ENCODE measurements around the gene NFATC3.

NFATC3 gene

GRCh38 chr16:68227850-68228553, 142.8 kb downstream of the NFATC3 start:
- no peaks in the 10 kb centered on the region for H3K27me3 ChIP-seq (ENCODE audit: low read depth, low read length)
- H3K4me3 ChIP-seq (ENCODE audit: low read depth in 1 of 2, low read length in 2 of 2) = no peak overlapping the region
- no peak overlapping the region for H3K27ac ChIP-seq (ENCODE audit: low read length)
- H3K4me1 ChIP-seq (ENCODE audit: control insufficient read depth in 1 of 2, insufficient read depth in 2 of 2, low read length in 2 of 2) = peaks cover 0 to 11% of the 10 kb centered on the region in 2 donors
- peaks cover 5 to 12% of the 10 kb centered on the region in 2 donors for H3K36me3 ChIP-seq (ENCODE audit: control insufficient read depth in 1 of 2, insufficient read depth in 2 of 2, low read length in 2 of 2)
- H3K9me3 ChIP-seq (ENCODE audit: control insufficient read depth in 1 of 2, low read length in 2 of 2) = no peaks in the 10 kb centered on the region

- Histone ChIP-seq H3K4me1 (ENCODE audit: control insufficient read depth in 1 of 2, insufficient read depth in 2 of 2, low read length in 2 of 2) (peaks cover 0 to 11% of the 10 kb centered on the region in 2 donors), H3K9me3 (ENCODE audit: control insufficient read depth in 1 of 2, low read length in 2 of 2) (no peaks in the 10 kb centered on the region), H3K27ac (ENCODE audit: low read length) (no peak overlapping the region), H3K4me3 (ENCODE audit: low read depth in 1 of 2, low read length in 2 of 2) (no peak overlapping the region), H3K36me3 (ENCODE audit: control insufficient read depth in 1 of 2, insufficient read depth in 2 of 2, low read length in 2 of 2) (peaks cover 5 to 12% of the 10 kb centered on the region in 2 donors), H3K27me3 (ENCODE audit: low read depth, low read length) (no peaks in the 10 kb centered on the region)
Measured at GRCh38 chr16:68228652-68229051, 143.5 kb downstream of the NFATC3 start.

- Histone ChIP-seq H3K27me3 (ENCODE audit: low read depth, low read length) (no peaks in the 10 kb centered on the region), H3K4me1 (ENCODE audit: control insufficient read depth in 1 of 2, insufficient read depth in 2 of 2, low read length in 2 of 2) (peaks cover 0 to 11% of the 10 kb centered on the region in 2 donors), H3K4me3 (ENCODE audit: low read depth in 1 of 2, low read length in 2 of 2) (no peak overlapping the region), H3K36me3 (ENCODE audit: control insufficient read depth in 1 of 2, insufficient read depth in 2 of 2, low read length in 2 of 2) (peaks cover 5 to 12% of the 10 kb centered on the region in 2 donors), H3K27ac (ENCODE audit: low read length) (no peak overlapping the region), H3K9me3 (ENCODE audit: control insufficient read depth in 1 of 2, low read length in 2 of 2) (no peaks in the 10 kb centered on the region)
Measured at GRCh38 chr16:68229431-68230175, 144.4 kb downstream of the NFATC3 start.

- Histone ChIP-seq H3K4me1 (ENCODE audit: control insufficient read depth in 1 of 2, insufficient read depth in 2 of 2, low read length in 2 of 2) (peaks cover 0 to 11% of the 10 kb centered on the region in 2 donors), H3K27ac (ENCODE audit: low read length) (no peak overlapping the region), H3K4me3 (ENCODE audit: low read depth in 1 of 2, low read length in 2 of 2) (no peak overlapping the region), H3K9me3 (ENCODE audit: control insufficient read depth in 1 of 2, low read length in 2 of 2) (no peaks in the 10 kb centered on the region), H3K36me3 (ENCODE audit: control insufficient read depth in 1 of 2, insufficient read depth in 2 of 2, low read length in 2 of 2) (peaks cover 5 to 12% of the 10 kb centered on the region in 2 donors), H3K27me3 (ENCODE audit: low read depth, low read length) (no peaks in the 10 kb centered on the region)
Measured at GRCh38 chr16:68230176-68230571, 145.0 kb downstream of the NFATC3 start.

GRCh38 chr16:68230956-68231355, 145.8 kb downstream of the NFATC3 start:
- no peaks in the 10 kb centered on the region for H3K27me3 ChIP-seq (ENCODE audit: low read depth, low read length)
- H3K9me3 ChIP-seq (ENCODE audit: control insufficient read depth in 1 of 2, low read length in 2 of 2) = no peaks in the 10 kb centered on the region
- no peak overlapping the region for H3K27ac ChIP-seq (ENCODE audit: low read length)
- H3K4me3 ChIP-seq (ENCODE audit: low read depth in 1 of 2, low read length in 2 of 2) = no peak overlapping the region
- peaks cover 0 to 14% of the 10 kb centered on the region in 2 donors for H3K4me1 ChIP-seq (ENCODE audit: control insufficient read depth in 1 of 2, insufficient read depth in 2 of 2, low read length in 2 of 2)
- H3K36me3 ChIP-seq (ENCODE audit: control insufficient read depth in 1 of 2, insufficient read depth in 2 of 2, low read length in 2 of 2) = peaks cover 5 to 12% of the 10 kb centered on the region in 2 donors

GRCh38 chr16:68231384-68232136, 146.4 kb downstream of the NFATC3 start:
- H3K36me3 ChIP-seq (ENCODE audit: control insufficient read depth in 1 of 2, insufficient read depth in 2 of 2, low read length in 2 of 2) = peaks cover 5 to 8% of the 10 kb centered on the region in 2 donors
- H3K27ac ChIP-seq (ENCODE audit: low read length) = no peak overlapping the region
- peaks cover 3 to 20% of the 10 kb centered on the region in 2 donors for H3K4me1 ChIP-seq (ENCODE audit: control insufficient read depth in 1 of 2, insufficient read depth in 2 of 2, low read length in 2 of 2)
- H3K27me3 ChIP-seq (ENCODE audit: low read depth, low read length) = no peaks in the 10 kb centered on the region
- H3K9me3 ChIP-seq (ENCODE audit: control insufficient read depth in 1 of 2, low read length in 2 of 2) = no peaks in the 10 kb centered on the region
- H3K4me3 ChIP-seq (ENCODE audit: low read depth in 1 of 2, low read length in 2 of 2) = no peak overlapping the region

GRCh38 chr16:68232335-68232734, 147.2 kb downstream of the NFATC3 start:
- no peak overlapping the region for H3K4me3 ChIP-seq (ENCODE audit: low read depth in 1 of 2, low read length in 2 of 2)
- H3K27me3 ChIP-seq (ENCODE audit: low read depth, low read length) = no peaks in the 10 kb centered on the region
- no peaks in the 10 kb centered on the region for H3K9me3 ChIP-seq (ENCODE audit: control insufficient read depth in 1 of 2, low read length in 2 of 2)
- peaks cover 4 to 5% of the 10 kb centered on the region in 2 donors for H3K36me3 ChIP-seq (ENCODE audit: control insufficient read depth in 1 of 2, insufficient read depth in 2 of 2, low read length in 2 of 2)
- no peak overlapping the region for H3K27ac ChIP-seq (ENCODE audit: low read length)
- peaks cover 7 to 24% of the 10 kb centered on the region in 2 donors for H3K4me1 ChIP-seq (ENCODE audit: control insufficient read depth in 1 of 2, insufficient read depth in 2 of 2, low read length in 2 of 2)

GRCh38 chr16:68233085-68233834, 148.1 kb downstream of the NFATC3 start:
- no peaks in the 10 kb centered on the region for H3K9me3 ChIP-seq (ENCODE audit: control insufficient read depth in 1 of 2, low read length in 2 of 2)
- H3K27me3 ChIP-seq (ENCODE audit: low read depth, low read length) = no peaks in the 10 kb centered on the region
- H3K4me1 ChIP-seq (ENCODE audit: control insufficient read depth in 1 of 2, insufficient read depth in 2 of 2, low read length in 2 of 2) = peaks cover 7 to 26% of the 10 kb centered on the region in 2 donors
- peaks cover 0 to 5% of the 10 kb centered on the region in 2 donors for H3K36me3 ChIP-seq (ENCODE audit: control insufficient read depth in 1 of 2, insufficient read depth in 2 of 2, low read length in 2 of 2)
- H3K27ac ChIP-seq (ENCODE audit: low read length) = no peak overlapping the region
- no peak overlapping the region for H3K4me3 ChIP-seq (ENCODE audit: low read depth in 1 of 2, low read length in 2 of 2)

- peaks cover 0 to 2% of the 10 kb centered on the region in 2 donors for H3K36me3 ChIP-seq (ENCODE audit: control insufficient read depth in 1 of 2, insufficient read depth in 2 of 2, low read length in 2 of 2)
- no peaks in the 10 kb centered on the region for H3K9me3 ChIP-seq (ENCODE audit: control insufficient read depth in 1 of 2, low read length in 2 of 2)
- no peak overlapping the region for H3K27ac ChIP-seq (ENCODE audit: low read length)
- H3K4me3 ChIP-seq (ENCODE audit: low read depth in 1 of 2, low read length in 2 of 2) = peak overlapping the region in 1 of 2 donors; percentile 42
- H3K27me3 ChIP-seq (ENCODE audit: low read depth, low read length) = no peaks in the 10 kb centered on the region
- peaks cover 7 to 24% of the 10 kb centered on the region in 2 donors for H3K4me1 ChIP-seq (ENCODE audit: control insufficient read depth in 1 of 2, insufficient read depth in 2 of 2, low read length in 2 of 2)
Measured at GRCh38 chr16:68233835-68234187, 148.6 kb downstream of the NFATC3 start.

GRCh38 chr16:68234188-68235107, 149.3 kb downstream of the NFATC3 start:
- Histone ChIP-seq H3K4me3 (ENCODE audit: low read depth in 1 of 2, low read length in 2 of 2) (peak overlapping the region in 1 of 2 donors; percentile 42), H3K36me3 (ENCODE audit: control insufficient read depth in 1 of 2, insufficient read depth in 2 of 2, low read length in 2 of 2) (no peaks in the 10 kb centered on the region), H3K9me3 (ENCODE audit: control insufficient read depth in 1 of 2, low read length in 2 of 2) (no peaks in the 10 kb centered on the region), H3K4me1 (ENCODE audit: control insufficient read depth in 1 of 2, insufficient read depth in 2 of 2, low read length in 2 of 2) (peaks cover 7 to 20% of the 10 kb centered on the region in 2 donors), H3K27ac (ENCODE audit: low read length) (peak overlapping the region; percentile 40), H3K27me3 (ENCODE audit: low read depth, low read length) (no peaks in the 10 kb centered on the region)

All from muscle layer of duodenum (tissue), 2 donors.